HepG2 (cell line): ENCODE measurements around the gene CGB8. TPM values are rescaled to one million over a fixed set of nuclear protein-coding genes. Genes with fewer than 3 reads are reported as not detected.

Experiments used
- ATAC-seq: fragments of 200-7000 bp; cut with Tn5 transposase; 3 replicates; pipeline ENCODE4 v1.9.1; 2020; ENCODE audit warnings: mild to moderate bottlenecking, moderate library complexity
- BruUV-seq: library from RNA; stranded (reverse); fragments of 400-500 nt; replicated peaks from 2 replicates; lab custom pipeline; 2021; lab: Mats Ljungman, UMichigan
- CTCF ChIA-PET: fragments of 300-600 bp; formaldehyde crosslinking; extraction: SDS; loops from one replicate; lab custom pipeline; 2021; ENCODE audit warnings: low total read pairs, inconsistent platforms, low intra/inter-chr PET ratio; lab: Yijun Ruan, JAX
- POLR2A ChIA-PET: fragments of 350-600 bp; sonication (Branson Sonifier 250); formaldehyde crosslinking; loops from one replicate; lab custom pipeline; 2020; ENCODE audit warnings: antibody characterized with exemption, inconsistent platforms; lab: Yijun Ruan, JAX
- DNase-seq: peaks from one replicate; pipeline ENCODE4 v3.0.0-alpha.2; 2015; ENCODE audit warnings: low spot score
- FAIRE-seq: peaks from 3 replicates; lab custom pipeline; 2011; peaks lifted over from hg19 to GRCh38; lab: Jason Lieb, UNC
- H2AFZ ChIP-seq: one replicate; pipeline ENCODE4 v1.6.1; 2011; ENCODE audit warnings: low read length, inconsistent platforms
- H3K27ac ChIP-seq: fragments of 300-600 bp; 3 replicates; pipeline ENCODE4 v1.8.0; 2011; ENCODE audit warnings: mixed run types, mild to moderate bottlenecking, mixed read lengths, low read length, inconsistent platforms; ENCODE audit not compliant: insufficient read depth; ENCODE audit errors: extremely low read length
- H3K27me3 ChIP-seq, 2 experiments: fragments of 200-600 bp in 1 of 2; 2 replicates in 1 of 2; 3 replicates in 1 of 2; pipeline versions ENCODE4 v1.6.0 to v1.8.0; 2011; ENCODE audit warnings: low read length in 2 of 2, mild to moderate bottlenecking in 2 of 2, moderate library complexity in 2 of 2, inconsistent platforms in 1 of 2; ENCODE audit not compliant: insufficient read depth in 2 of 2, control insufficient read depth in 1 of 2
- H3K36me3 ChIP-seq, 2 experiments: fragments of 200-600 bp in 1 of 2; replicated peaks in 1 of 2; 2 replicates in 1 of 2; 3 replicates in 1 of 2; pipeline versions ENCODE4 v1.5.1 to v1.8.0; 2011; ENCODE audit warnings: low read length in 2 of 2, inconsistent platforms in 1 of 2; ENCODE audit not compliant: insufficient read depth in 2 of 2, control insufficient read depth in 1 of 2
- H3K4me1 ChIP-seq: 2 replicates; pipeline ENCODE4 v1.5.1; 2012; ENCODE audit warnings: low read length, inconsistent platforms; ENCODE audit not compliant: insufficient read depth
- H3K4me2 ChIP-seq: 2 replicates; pipeline ENCODE4 v1.6.0; 2011; ENCODE audit warnings: low read depth, low read length, inconsistent platforms
- H3K4me3 ChIP-seq, 3 experiments: fragments of 200-600 bp in 1 of 3; sonication (generic), shearing (Covaris generic) in 1 of 3; replicated peaks in 1 of 3; 2 replicates each; pipeline ENCODE4 v1.5.1; 2011 to 2016; ENCODE audit warnings: low read length in 3 of 3, inconsistent platforms in 2 of 3, low read depth in 2 of 3, mild to moderate bottlenecking in 2 of 3, control low read depth in 1 of 3, mixed read lengths in 1 of 3; ENCODE audit not compliant: insufficient read depth in 1 of 3
- H3K79me2 ChIP-seq: one replicate; pipeline ENCODE4 v1.6.1; 2011; ENCODE audit warnings: low read length, inconsistent platforms; ENCODE audit not compliant: insufficient read depth
- H3K9ac ChIP-seq: 2 replicates; pipeline ENCODE4 v1.6.0; 2011; ENCODE audit warnings: mild to moderate bottlenecking, low read depth, low read length, inconsistent platforms; ENCODE audit not compliant: insufficient read depth
- H3K9me3 ChIP-seq: 2 replicates; pipeline ENCODE4 v1.5.1; 2012; ENCODE audit warnings: mild to moderate bottlenecking, low read length
- H4K20me1 ChIP-seq: 2 replicates; pipeline ENCODE4 v1.6.0; 2011; ENCODE audit warnings: inconsistent platforms, mild to moderate bottlenecking, low read length, moderate library complexity; ENCODE audit not compliant: insufficient read depth
- ERF ChIP-seq: IDR thresholded peaks from 2 replicates; pipeline ENCODE4 v1.6.1; 2018; ENCODE audit warnings: missing biosample characterization, missing genetic modification reagents
- MAF1 ChIP-seq: sonication (generic); formaldehyde crosslinking; IDR thresholded peaks from 2 replicates; pipeline ENCODE4 v1.5.0; 2020; ENCODE audit warnings: missing genetic modification reagents, borderline replicate concordance
- PRMT3 ChIP-seq: sonication (generic); formaldehyde crosslinking; IDR thresholded peaks from 2 replicates; pipeline ENCODE4 v1.8.1; 2022; ENCODE audit warnings: low read depth, mild to moderate bottlenecking, moderate library complexity, missing genetic modification reagents, borderline replicate concordance
- RAD21 ChIP-seq: fragments of 450-650 bp; formaldehyde crosslinking; IDR thresholded peaks from 2 replicates; pipeline ENCODE4 v1.5.0; 2020; ENCODE audit warnings: mild to moderate bottlenecking
- SETDB1 ChIP-seq: sonication (generic); formaldehyde crosslinking; IDR thresholded peaks from 2 replicates; pipeline ENCODE4 v1.5.1; 2020; ENCODE audit warnings: missing genetic modification reagents, mild to moderate bottlenecking, borderline replicate concordance
- TCF7L2 ChIP-seq: IDR thresholded peaks from 2 replicates; pipeline ENCODE4 v1.6.1; 2011; ENCODE audit warnings: mild to moderate bottlenecking, low read depth, low read length, moderate library complexity
- ZNF782 ChIP-seq: sonication (generic); formaldehyde crosslinking; IDR thresholded peaks from 2 replicates; pipeline ENCODE4 v1.4.0; 2020; ENCODE audit warnings: missing genetic modification reagents, mild to moderate bottlenecking, borderline replicate concordance
- WGBS: methylation state at CpG from one replicate; pipeline ENCODE4 v1.1.6; 2017; ENCODE audit warnings: low lambda C conversion rate; 5-methylcytosine and 5-hydroxymethylcytosine counted together
- in situ Hi-C: cut with HindIII; loops from 2 replicates; pipeline ENCODE4 v1.10.0; 2017; ENCODE audit warnings: low pct_unique_long_range_greater_than_20kb; ENCODE audit not compliant: extremely low pct_ligation_motif_present
- intact Hi-C: fragments of 100-400 bp; cut with micrococcal nuclease; formaldehyde crosslinking; loops from one replicate; pipeline ENCODE4 v1.10.0; 2022; ENCODE audit not compliant: unreplicated experiment
- polyA plus RNA-seq, 8 experiments: library from polyadenylated mRNA; depleted of rRNA in 3 of 8; stranded (reverse) in 7 of 8; unstranded in 1 of 8; fragments of >200 nt; fragmentation: Illumina TruSeq in 4 of 8; extraction: Trizol in 4 of 8; gene quantifications; 2 replicates each; pipeline versions ENCODE4 v1.2.1 to v1.2.3, GENCODE V29; 2011 to 2016; ENCODE audit warnings: low read depth in 4 of 8, missing spikeins in 1 of 8, mixed read lengths in 1 of 8; ENCODE audit not compliant: insufficient read depth in 1 of 8
- total RNA-seq, 5 experiments: library from RNA; depleted of rRNA; stranded (reverse); fragments of >200 nt; fragmentation: Illumina TruSeq; extraction: Trizol; gene quantifications; 2 replicates each; pipeline ENCODE4 v1.2.3, GENCODE V29; 2016; ENCODE audit warnings: low read depth in 1 of 5
- TF ChIP-seq, protein P1 (sequence below): IDR thresholded peaks from 2 replicates; pipeline ENCODE4 v1.6.1; 2016
- TF ChIP-seq, protein P2 (sequence below): sonication (generic); formaldehyde crosslinking; IDR thresholded peaks from 2 replicates; pipeline ENCODE4 v1.4.0; 2020; ENCODE audit warnings: missing genetic modification reagents
- TF ChIP-seq, protein P3 (sequence below): sonication (generic); IDR thresholded peaks from 2 replicates; pipeline ENCODE4 v1.6.1; 2016; ENCODE audit warnings: low read depth, borderline replicate concordance
- TF ChIP-seq, protein P4 (sequence below), 2 experiments: sonication (generic) in 1 of 2; formaldehyde crosslinking in 1 of 2; IDR thresholded peaks; 2 replicates each; pipeline versions ENCODE4 v1.4.0 to v1.6.1; 2018 to 2020; ENCODE audit warnings: missing genetic modification reagents in 2 of 2, borderline replicate concordance in 1 of 2, low read depth in 1 of 2, mild to moderate bottlenecking in 1 of 2, missing biosample characterization in 1 of 2

The CGB8 gene
- total and polyA plus RNA-seq, 2 of the 13 experiments (the other 11 are each of a cell fraction or from before 2014, with no cell fraction given): not detected

DNA sequence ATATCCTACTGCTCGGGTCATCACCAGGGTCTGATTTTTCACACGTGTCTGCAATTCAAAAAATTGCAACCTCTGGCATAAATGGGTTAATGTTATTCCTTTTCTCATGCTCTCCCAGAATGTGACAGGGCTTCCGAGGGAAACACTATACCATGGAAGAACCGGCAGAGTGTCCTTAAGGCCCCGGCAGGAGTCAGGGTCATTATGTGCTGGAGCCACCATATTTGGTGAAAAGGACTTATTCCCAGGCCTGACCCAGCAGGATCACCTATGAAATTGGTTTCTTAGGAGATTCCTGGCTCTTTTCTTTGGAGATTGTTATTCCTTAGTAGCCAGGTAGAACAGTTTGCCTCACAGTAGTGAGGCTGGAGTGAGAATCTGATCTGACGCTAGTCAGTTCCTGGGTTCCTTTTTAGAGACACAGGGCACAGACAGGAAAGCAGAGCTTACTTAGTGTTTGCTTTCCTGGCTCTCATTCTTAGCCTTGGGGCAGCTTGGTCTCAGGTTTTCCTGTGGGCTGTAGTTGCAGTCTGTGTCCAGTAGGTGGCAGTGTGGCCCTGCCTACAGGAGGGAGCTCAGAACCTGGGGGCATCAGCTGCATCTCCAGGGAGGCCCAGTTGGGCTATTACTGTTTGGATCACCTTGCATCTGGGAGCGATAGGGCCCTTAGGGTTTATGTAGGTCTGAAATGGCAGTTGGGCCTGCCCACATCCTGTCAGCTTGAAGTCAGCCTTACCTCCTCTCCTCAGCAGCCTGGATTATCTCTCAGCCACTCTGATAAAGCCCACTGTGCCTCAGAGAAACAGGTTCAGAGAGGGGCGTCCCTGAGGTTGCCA, 48.8 kb upstream of the CGB8 start:
- peaks cover 17% of the 10 kb centered on the region for H3K79me2 ChIP-seq
- no peaks in the 10 kb centered on the region for H3K9me3 ChIP-seq
- in situ Hi-C loops: loop anchor here (10.0 kb wide), 1 partner anchor 97 kb away; no protein-coding TSS in a partner anchor
- no peaks in the 10 kb centered on the region for H3K27me3 ChIP-seq
- no peak overlapping the region for H3K4me3 ChIP-seq
- no peak overlapping the region for H2AFZ ChIP-seq
- no peak overlapping the region for H3K4me2 ChIP-seq
- no TSS peak for BruUV-seq
- WGBS: 82% methylated on average over 8 of the region's 8 CpGs
- intact Hi-C loops: loop anchor here (1.0 to 5.0 kb wide), 2 partner anchors 50 to 111 kb away; no protein-coding TSS in a partner anchor
- peaks cover 45 to 79% of the 10 kb centered on the region in 2 experiments for H3K36me3 ChIP-seq
- POLR2A ChIA-PET: interaction anchor here (0.5 to 1.2 kb wide), 8 partner anchors 9 to 466 kb away, joined by 3 to 6 read pairs (median 4); partner anchors contain the start of genes LIN7B and PPFIA3
- H4K20me1 ChIP-seq: peaks cover 28% of the 10 kb centered on the region
- no peaks in the 10 kb centered on the region for H3K4me1 ChIP-seq
- ATAC-seq (peak; percentile 73), DNase-seq (peak; percentile 55), FAIRE-seq (peak; percentile 92)
- no peak overlapping the region for H3K9ac ChIP-seq
- no peak overlapping the region for H3K27ac ChIP-seq
- CTCF ChIA-PET: interaction anchor here (1.7 to 2.0 kb wide), 4 partner anchors 9 to 111 kb away, joined by 7 to 12 read pairs (median 10); no protein-coding TSS in a partner anchor
- TF ChIP-seq TCF7L2 (no peak), MAF1 (no peak), SETDB1 (no peak), ZNF782 (CRISPR knock-in tag) (no peak), ERF (CRISPR knock-in tag) (0 out of 2 replicates have a peak, but pooled peaks have one; percentile 20), RAD21 (CRISPR knock-in tag) (peak; percentile 74), PRMT3 (CRISPR knock-in tag) (no peak)
- TF ChIP-seq, protein P1, sequence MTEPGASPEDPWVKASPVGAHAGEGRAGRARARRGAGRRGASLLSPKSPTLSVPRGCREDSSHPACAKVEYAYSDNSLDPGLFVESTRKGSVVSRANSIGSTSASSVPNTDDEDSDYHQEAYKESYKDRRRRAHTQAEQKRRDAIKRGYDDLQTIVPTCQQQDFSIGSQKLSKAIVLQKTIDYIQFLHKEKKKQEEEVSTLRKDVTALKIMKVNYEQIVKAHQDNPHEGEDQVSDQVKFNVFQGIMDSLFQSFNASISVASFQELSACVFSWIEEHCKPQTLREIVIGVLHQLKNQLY: no peak
- TF ChIP-seq, protein P2, sequence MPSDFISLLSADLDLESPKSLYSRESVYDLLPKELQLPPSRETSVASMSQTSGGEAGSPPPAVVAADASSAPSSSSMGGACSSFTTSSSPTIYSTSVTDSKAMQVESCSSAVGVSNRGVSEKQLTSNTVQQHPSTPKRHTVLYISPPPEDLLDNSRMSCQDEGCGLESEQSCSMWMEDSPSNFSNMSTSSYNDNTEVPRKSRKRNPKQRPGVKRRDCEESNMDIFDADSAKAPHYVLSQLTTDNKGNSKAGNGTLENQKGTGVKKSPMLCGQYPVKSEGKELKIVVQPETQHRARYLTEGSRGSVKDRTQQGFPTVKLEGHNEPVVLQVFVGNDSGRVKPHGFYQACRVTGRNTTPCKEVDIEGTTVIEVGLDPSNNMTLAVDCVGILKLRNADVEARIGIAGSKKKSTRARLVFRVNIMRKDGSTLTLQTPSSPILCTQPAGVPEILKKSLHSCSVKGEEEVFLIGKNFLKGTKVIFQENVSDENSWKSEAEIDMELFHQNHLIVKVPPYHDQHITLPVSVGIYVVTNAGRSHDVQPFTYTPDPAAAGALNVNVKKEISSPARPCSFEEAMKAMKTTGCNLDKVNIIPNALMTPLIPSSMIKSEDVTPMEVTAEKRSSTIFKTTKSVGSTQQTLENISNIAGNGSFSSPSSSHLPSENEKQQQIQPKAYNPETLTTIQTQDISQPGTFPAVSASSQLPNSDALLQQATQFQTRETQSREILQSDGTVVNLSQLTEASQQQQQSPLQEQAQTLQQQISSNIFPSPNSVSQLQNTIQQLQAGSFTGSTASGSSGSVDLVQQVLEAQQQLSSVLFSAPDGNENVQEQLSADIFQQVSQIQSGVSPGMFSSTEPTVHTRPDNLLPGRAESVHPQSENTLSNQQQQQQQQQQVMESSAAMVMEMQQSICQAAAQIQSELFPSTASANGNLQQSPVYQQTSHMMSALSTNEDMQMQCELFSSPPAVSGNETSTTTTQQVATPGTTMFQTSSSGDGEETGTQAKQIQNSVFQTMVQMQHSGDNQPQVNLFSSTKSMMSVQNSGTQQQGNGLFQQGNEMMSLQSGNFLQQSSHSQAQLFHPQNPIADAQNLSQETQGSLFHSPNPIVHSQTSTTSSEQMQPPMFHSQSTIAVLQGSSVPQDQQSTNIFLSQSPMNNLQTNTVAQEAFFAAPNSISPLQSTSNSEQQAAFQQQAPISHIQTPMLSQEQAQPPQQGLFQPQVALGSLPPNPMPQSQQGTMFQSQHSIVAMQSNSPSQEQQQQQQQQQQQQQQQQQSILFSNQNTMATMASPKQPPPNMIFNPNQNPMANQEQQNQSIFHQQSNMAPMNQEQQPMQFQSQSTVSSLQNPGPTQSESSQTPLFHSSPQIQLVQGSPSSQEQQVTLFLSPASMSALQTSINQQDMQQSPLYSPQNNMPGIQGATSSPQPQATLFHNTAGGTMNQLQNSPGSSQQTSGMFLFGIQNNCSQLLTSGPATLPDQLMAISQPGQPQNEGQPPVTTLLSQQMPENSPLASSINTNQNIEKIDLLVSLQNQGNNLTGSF: no peak
- TF ChIP-seq, protein P3, sequence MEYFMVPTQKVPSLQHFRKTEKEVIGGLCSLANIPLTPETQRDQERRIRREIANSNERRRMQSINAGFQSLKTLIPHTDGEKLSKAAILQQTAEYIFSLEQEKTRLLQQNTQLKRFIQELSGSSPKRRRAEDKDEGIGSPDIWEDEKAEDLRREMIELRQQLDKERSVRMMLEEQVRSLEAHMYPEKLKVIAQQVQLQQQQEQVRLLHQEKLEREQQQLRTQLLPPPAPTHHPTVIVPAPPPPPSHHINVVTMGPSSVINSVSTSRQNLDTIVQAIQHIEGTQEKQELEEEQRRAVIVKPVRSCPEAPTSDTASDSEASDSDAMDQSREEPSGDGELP: peak; percentile 18; the same call in 1 of the 2 replicates
- TF ChIP-seq, protein P4, sequence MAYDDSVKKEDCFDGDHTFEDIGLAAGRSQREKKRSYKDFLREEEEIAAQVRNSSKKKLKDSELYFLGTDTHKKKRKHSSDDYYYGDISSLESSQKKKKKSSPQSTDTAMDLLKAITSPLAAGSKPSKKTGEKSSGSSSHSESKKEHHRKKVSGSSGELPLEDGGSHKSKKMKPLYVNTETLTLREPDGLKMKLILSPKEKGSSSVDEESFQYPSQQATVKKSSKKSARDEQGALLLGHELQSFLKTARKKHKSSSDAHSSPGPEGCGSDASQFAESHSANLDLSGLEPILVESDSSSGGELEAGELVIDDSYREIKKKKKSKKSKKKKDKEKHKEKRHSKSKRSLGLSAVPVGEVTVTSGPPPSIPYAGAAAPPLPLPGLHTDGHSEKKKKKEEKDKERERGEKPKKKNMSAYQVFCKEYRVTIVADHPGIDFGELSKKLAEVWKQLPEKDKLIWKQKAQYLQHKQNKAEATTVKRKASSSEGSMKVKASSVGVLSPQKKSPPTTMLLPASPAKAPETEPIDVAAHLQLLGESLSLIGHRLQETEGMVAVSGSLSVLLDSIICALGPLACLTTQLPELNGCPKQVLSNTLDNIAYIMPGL (CRISPR knock-in tag; IDR thresholded peaks at IDR 0.05; ENCODE audit: borderline replicate concordance in 1 of 2, low read depth in 1 of 2): 0 out of 4 replicates have a peak, but pooled peaks of 1 of the 2 experiments have one; percentile 32
